ENCODE measurements around the gene CT47B1.
"Not testable (repeated sequence)": the region's sequence is repeated elsewhere in the genome, so short reads cannot be mapped to it uniquely, and the experiment has no call there.

Gene CT47B1

GRCh38 chrX:120875766-120876165, at the start of gene CT47B1:
CT47B1 (minus strand) TSS chrX:120875866; CDS start chrX:120875670, 196 bp downstream.
- not testable (repeated sequence) for DNase-seq

GRCh38 chrX:120874678-120875557, 748 bp downstream of the CT47B1 start:
- DNase-seq = no peak

- DNase-seq = no peak
Observed at GRCh38 chrX:120857240-120857639, 18.4 kb downstream of the CT47B1 start.

- DNase-seq = no peak
Observed at GRCh38 chrX:120840827-120841226, 34.8 kb downstream of the CT47B1 start.

GRCh38 chrX:120839491-120839890, 36.2 kb downstream of the CT47B1 start:
- no peak for DNase-seq

- DNase-seq = not testable (repeated sequence)
Observed at GRCh38 chrX:120827213-120827612, 48.5 kb downstream of the CT47B1 start.

GRCh38 chrX:120825146-120825545, 50.5 kb downstream of the CT47B1 start:
- DNase-seq = no peak

- DNase-seq = no peak
Observed at GRCh38 chrX:120824021-120824420, 51.6 kb downstream of the CT47B1 start.

GRCh38 chrX:120823556-120823955, 52.1 kb downstream of the CT47B1 start:
- DNase-seq = no peak

All from CD4-positive, alpha-beta T cell treated with Interleukin-17A for 1 hour (primary cell).